ENCODE results near the gene ATRX.
"Not testable (repeated sequence)": the region's sequence is repeated elsewhere in the genome, so short reads cannot be mapped to it uniquely, and the experiment has no call there.

Gene ATRX

GRCh38 chrX:77785486-77786364, at the start of gene ATRX:
Gene ATRX, minus strand, starts transcription at chrX:77786216. Its CDS starts 215 bp downstream, at chrX:77786001.
- TF ChIP-seq CTCF (IDR thresholded peaks at IDR 0.05; ENCODE audit: extremely low read depth, insufficient read depth, missing control alignments), result no peak
- in situ Hi-C loops (cut with MboI; ENCODE audit: low pct_unique_long_range_greater_than_20kb, low sequenced_read_pairs, unreplicated experiment), result no loop called here
- DNase-seq (ENCODE audit: low spot score), result peak; percentile 81

GRCh38 chrX:77831544-77831943, 45.5 kb upstream of the ATRX start:
- in situ Hi-C loops (cut with MboI; ENCODE audit: low pct_unique_long_range_greater_than_20kb, low sequenced_read_pairs, unreplicated experiment), result not testable (repeated sequence)

GRCh38 chrX:77821989-77822388, 36.0 kb upstream of the ATRX start:
- DNase-seq (ENCODE audit: low spot score); in situ Hi-C loops (cut with MboI; ENCODE audit: low pct_unique_long_range_greater_than_20kb, low sequenced_read_pairs, unreplicated experiment): not testable (repeated sequence)

More at GRCh38 chrX:77831544-77831943, 45.5 kb upstream of the ATRX start:
- not testable (repeated sequence) for DNase-seq (ENCODE audit: low spot score)

- in situ Hi-C loops (cut with MboI; ENCODE audit: low pct_unique_long_range_greater_than_20kb, low sequenced_read_pairs, unreplicated experiment), result no loop called here
- no peak for DNase-seq (ENCODE audit: low spot score)
- no peak for TF ChIP-seq CTCF (IDR thresholded peaks at IDR 0.05; ENCODE audit: extremely low read depth, insufficient read depth, missing control alignments)
These were observed 34.2 kb upstream of the ATRX start for GRCh38 chrX:77820091-77820727.

GRCh38 chrX:77814210-77814609, 28.2 kb upstream of the ATRX start:
- no peak for TF ChIP-seq CTCF (IDR thresholded peaks at IDR 0.05; ENCODE audit: extremely low read depth, insufficient read depth, missing control alignments)
- in situ Hi-C loops (cut with MboI; ENCODE audit: low pct_unique_long_range_greater_than_20kb, low sequenced_read_pairs, unreplicated experiment), result no loop called here
- no peak for DNase-seq (ENCODE audit: low spot score)

- in situ Hi-C loops (cut with MboI; ENCODE audit: low pct_unique_long_range_greater_than_20kb, low sequenced_read_pairs, unreplicated experiment), result no loop called here
- no peak for TF ChIP-seq CTCF (IDR thresholded peaks at IDR 0.05; ENCODE audit: extremely low read depth, insufficient read depth, missing control alignments)
- no peak for DNase-seq (ENCODE audit: low spot score)
These were observed 16.2 kb upstream of the ATRX start for GRCh38 chrX:77802201-77802600.

GRCh38 chrX:77795124-77795523, 9.1 kb upstream of the ATRX start:
- in situ Hi-C loops (cut with MboI; ENCODE audit: low pct_unique_long_range_greater_than_20kb, low sequenced_read_pairs, unreplicated experiment), result no loop called here
- no peak for DNase-seq (ENCODE audit: low spot score)
- TF ChIP-seq CTCF (IDR thresholded peaks at IDR 0.05; ENCODE audit: extremely low read depth, insufficient read depth, missing control alignments), result no peak

Measured in GM13977 (cell line).